Cardiac muscle cell (in vitro differentiated cells and primary cell): ENCODE measurements around the gene CD8A. TPM values are rescaled to one million over a fixed set of nuclear protein-coding genes. Genes with fewer than 3 reads are reported as not detected.

ENCODE experiments used
- DNase-seq, 2 donors: peaks; one replicate each; pipeline versions ENCODE4 v3.0.0 to v3.0.0-alpha.2; 2010 to 2017; ENCODE audit warnings: low read depth in 1 of 2, low spot score in 1 of 2
- H3K27ac ChIP-seq: fragments of 200-600 bp; sonication (generic); 2 replicates; pipeline ENCODE4 v1.5.1; 2016
- H3K27me3 ChIP-seq: fragments of 200-600 bp; sonication (generic); 2 replicates; pipeline ENCODE4 v1.6.0; 2016; ENCODE audit warnings: control low read depth
- H3K36me3 ChIP-seq: fragments of 200-600 bp; sonication (generic); 2 replicates; pipeline ENCODE4 v1.5.1; 2016; ENCODE audit warnings: control low read depth
- H3K4me1 ChIP-seq: fragments of 200-600 bp; sonication (generic); 2 replicates; pipeline ENCODE4 v1.8.1; 2017; ENCODE audit warnings: low read depth, mild to moderate bottlenecking, mixed run types
- H3K4me3 ChIP-seq: fragments of 200-600 bp; sonication (generic); 2 replicates; pipeline ENCODE4 v1.5.1; 2016; ENCODE audit warnings: mild to moderate bottlenecking
- H3K9me3 ChIP-seq: fragments of 200-600 bp; sonication (generic); 2 replicates; pipeline ENCODE4 v1.5.1; 2017; ENCODE audit warnings: low read depth, mild to moderate bottlenecking, control low read depth
- polyA plus RNA-seq: library from polyadenylated mRNA; unstranded; fragments of >200 nt; fragmentation: Nextera tagmentation; extraction: Ambion mirVana; gene quantifications from 2 replicates; pipeline ENCODE4 v1.2.1, GENCODE V29; 2016
- total RNA-seq: library from RNA; depleted of rRNA; stranded (reverse); fragments of >200 nt; gene quantifications from 2 replicates; pipeline ENCODE4 v1.2.3, GENCODE V29; 2016
- TF ChIP-seq, protein P1 (sequence below): IDR thresholded peaks from 2 replicates; pipeline ENCODE4 v1.5.1; 2012; ENCODE audit warnings: low read depth, mild to moderate bottlenecking, low read length

Gene CD8A
- total and polyA plus RNA-seq, 2 experiments from 2014 or later = not detected

DNA sequence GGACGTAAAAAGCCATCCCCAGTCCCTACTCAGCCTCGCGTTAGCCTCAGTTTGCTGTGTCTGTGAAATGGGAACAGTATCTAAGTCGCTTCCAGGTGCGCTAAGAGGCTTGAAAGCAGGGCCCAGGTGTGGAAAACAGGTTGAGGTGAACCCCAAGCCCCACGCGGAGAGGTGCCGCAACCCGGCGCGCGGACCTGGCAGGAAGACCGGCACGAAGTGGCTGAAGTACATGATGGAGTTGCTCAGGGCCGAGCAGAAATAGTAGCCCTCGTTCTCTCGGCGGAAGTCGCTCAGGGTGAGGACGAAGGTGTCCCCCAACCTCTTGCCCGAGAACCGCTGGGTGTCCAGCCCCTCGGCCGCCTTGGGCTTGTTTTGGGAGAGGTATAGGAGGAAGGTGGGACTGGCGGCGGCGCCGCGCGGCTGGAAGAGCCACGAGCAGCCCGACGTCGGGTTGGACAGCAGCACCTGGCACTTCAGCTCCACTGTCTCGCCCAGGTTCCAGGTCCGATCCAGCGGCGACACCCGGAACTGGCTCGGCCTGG is 508 bp downstream of the CD8A start:
- TF ChIP-seq, protein P1, sequence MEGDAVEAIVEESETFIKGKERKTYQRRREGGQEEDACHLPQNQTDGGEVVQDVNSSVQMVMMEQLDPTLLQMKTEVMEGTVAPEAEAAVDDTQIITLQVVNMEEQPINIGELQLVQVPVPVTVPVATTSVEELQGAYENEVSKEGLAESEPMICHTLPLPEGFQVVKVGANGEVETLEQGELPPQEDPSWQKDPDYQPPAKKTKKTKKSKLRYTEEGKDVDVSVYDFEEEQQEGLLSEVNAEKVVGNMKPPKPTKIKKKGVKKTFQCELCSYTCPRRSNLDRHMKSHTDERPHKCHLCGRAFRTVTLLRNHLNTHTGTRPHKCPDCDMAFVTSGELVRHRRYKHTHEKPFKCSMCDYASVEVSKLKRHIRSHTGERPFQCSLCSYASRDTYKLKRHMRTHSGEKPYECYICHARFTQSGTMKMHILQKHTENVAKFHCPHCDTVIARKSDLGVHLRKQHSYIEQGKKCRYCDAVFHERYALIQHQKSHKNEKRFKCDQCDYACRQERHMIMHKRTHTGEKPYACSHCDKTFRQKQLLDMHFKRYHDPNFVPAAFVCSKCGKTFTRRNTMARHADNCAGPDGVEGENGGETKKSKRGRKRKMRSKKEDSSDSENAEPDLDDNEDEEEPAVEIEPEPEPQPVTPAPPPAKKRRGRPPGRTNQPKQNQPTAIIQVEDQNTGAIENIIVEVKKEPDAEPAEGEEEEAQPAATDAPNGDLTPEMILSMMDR = no peak
- Histone ChIP-seq H3K36me3 (no peaks in the 10 kb centered on the region), H3K9me3 (no peaks in the 10 kb centered on the region), H3K27me3 (peaks cover 96% of the 10 kb centered on the region), H3K4me3 (peak overlapping the region; percentile 17), H3K4me1 (no peaks in the 10 kb centered on the region), H3K27ac (no peak overlapping the region)
- DNase-seq = no peak

DNA sequence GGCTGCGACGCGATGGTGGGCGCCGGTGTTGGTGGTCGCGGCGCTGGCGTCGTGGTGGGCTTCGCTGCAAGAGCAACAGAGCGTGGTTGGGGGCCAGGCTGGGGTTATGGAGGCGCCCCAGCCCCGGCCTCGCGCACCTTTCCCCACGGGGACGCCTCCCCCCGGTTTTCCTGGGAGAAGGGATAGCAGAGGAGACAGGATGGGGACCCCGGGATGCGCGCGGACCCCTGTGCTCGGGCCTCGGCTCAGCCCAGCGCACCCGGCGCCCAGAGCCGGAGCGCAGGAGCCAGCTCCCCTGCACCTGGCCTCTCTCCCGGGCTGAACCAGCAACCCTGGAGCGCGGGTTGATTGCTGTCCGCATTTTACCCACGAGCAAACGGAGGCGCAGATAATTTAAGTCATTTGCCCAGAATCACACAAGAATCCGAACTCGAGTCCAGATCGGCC is 1.0 kb downstream of the CD8A start:
- H3K4me3 ChIP-seq = no peak overlapping the region

DNA sequence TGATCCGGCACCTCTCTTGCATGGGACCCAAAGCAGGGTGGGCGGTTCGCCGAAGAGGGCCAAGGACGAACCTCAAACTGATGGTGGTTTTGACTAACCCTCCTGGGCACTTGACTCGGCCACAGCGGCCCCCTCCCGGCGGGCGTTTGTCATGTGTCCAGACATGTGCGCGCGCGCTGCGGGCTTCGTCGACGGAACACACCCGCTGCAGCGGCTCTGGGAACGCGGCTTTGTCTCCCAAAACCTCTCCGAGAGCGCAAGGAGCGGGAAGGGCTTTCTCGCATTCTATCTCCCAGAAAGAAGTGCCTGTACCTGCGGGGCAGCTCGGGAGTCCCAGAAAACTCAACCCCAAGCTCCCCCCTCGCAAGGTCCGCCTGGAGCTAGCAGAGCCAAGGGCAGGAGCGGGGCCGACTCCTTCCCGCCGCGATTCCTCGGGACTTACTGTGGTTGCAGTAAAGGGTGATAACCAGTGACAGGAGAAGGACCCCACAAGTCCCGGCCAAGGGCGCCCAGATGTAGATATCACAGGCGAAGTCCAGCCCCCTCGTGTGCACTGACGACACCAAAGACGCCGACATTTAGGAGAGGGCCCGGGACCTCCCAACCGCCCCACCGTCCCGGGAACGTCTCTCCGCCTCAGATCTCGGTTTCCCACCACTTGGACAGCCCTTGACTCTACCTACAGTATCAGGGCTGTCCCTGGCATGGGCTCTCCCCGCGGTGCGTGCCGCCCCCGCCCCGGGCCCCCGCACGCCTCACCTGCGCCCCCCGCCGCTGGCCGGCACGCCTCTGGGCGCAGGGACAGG is 1.6 kb downstream of the CD8A start:
- H3K4me1 ChIP-seq = no peaks in the 10 kb centered on the region
- H3K27me3 ChIP-seq = peaks cover 90% of the 10 kb centered on the region
- no peak overlapping the region for H3K27ac ChIP-seq
- TF ChIP-seq, protein P1 = no peak
- H3K9me3 ChIP-seq = no peaks in the 10 kb centered on the region
- no peaks in the 10 kb centered on the region for H3K36me3 ChIP-seq
- no peak for DNase-seq
- no peak overlapping the region for H3K4me3 ChIP-seq

More for the DNA sequence above, 1.0 kb downstream of the CD8A start:
- TF ChIP-seq, protein P1 = no peak
- Histone ChIP-seq H3K4me1 (no peaks in the 10 kb centered on the region), H3K27ac (no peak overlapping the region), H3K9me3 (no peaks in the 10 kb centered on the region), H3K36me3 (no peaks in the 10 kb centered on the region), H3K27me3 (peaks cover 94% of the 10 kb centered on the region)
- DNase-seq = no peak

DNA sequence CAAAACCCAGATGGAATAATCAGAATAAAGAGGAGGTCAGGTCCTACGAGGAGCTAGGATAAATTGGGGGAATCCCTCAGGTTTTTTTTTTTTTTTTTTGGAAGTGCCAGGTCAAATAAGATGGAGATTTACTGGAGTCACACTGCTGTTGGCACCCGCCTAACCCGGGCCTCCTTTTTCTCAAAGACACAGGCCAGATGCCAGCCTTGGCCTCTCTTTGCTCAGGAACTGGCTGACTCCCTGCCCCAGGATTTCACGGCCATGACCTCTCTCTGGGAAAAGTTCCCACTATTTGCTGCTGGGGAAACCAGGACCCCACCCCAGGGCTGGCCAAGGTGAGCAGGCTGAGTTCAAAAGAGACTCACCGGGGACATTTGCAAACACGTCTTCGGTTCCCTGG is 2.5 kb downstream of the CD8A start:
- H3K27me3 ChIP-seq = peaks cover 80% of the 10 kb centered on the region
- TF ChIP-seq, protein P1 = no peak
- DNase-seq = no peak
- no peak overlapping the region for H3K27ac ChIP-seq
- no peak overlapping the region for H3K4me3 ChIP-seq
- H3K36me3 ChIP-seq = no peaks in the 10 kb centered on the region
- no peaks in the 10 kb centered on the region for H3K4me1 ChIP-seq
- no peaks in the 10 kb centered on the region for H3K9me3 ChIP-seq

DNA sequence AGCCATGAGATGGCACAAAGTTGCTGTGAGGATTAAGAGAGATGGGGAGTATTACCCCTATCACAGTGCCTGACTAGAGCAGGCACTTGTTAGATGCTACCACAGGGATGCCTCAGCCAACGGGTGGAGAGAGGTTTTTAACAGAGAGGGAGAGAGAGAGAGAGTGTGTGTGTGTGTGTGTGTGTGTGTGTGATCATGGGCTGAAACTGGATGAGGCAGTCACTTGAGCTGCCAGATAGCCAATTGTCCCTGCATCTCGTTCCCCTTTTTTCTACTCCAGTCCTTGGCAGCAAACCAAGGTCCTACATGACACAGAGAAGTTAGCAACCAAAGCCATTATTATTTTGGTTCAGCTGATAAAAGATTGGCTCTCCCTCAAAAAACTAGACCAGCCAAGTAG is 3.0 kb downstream of the CD8A start:
- peaks cover under 1% of the 10 kb centered on the region for H3K4me1 ChIP-seq
- peak in 1 of 2 donors; percentile 28 for DNase-seq
- H3K27me3 ChIP-seq = peaks cover 76% of the 10 kb centered on the region
- H3K4me3 ChIP-seq = no peak overlapping the region
- no peaks in the 10 kb centered on the region for H3K36me3 ChIP-seq
- TF ChIP-seq, protein P1 = no peak
- H3K9me3 ChIP-seq = no peaks in the 10 kb centered on the region
- no peak overlapping the region for H3K27ac ChIP-seq
